Keratinocyte (primary cell): ENCODE results near the gene MEA1. TPM values are rescaled to one million over a fixed set of nuclear protein-coding genes. Genes with fewer than 3 reads are reported as not detected.

Experiments
- DNase-seq: peaks from one replicate; pipeline ENCODE4 v3.0.0-alpha.2; 2011; ENCODE audit warnings: low read depth, missing footprints, low spot score
- FAIRE-seq: peaks from 2 replicates; lab custom pipeline; 2011; peaks lifted over from hg19 to GRCh38; lab: Jason Lieb, UNC
- H2AFZ ChIP-seq: 2 replicates; pipeline ENCODE4 v1.6.0; 2012; ENCODE audit warnings: low read length, control low read depth, inconsistent platforms; ENCODE audit not compliant: control insufficient read depth
- H3K27ac ChIP-seq: 2 replicates; pipeline ENCODE4 v1.5.1; 2011; ENCODE audit warnings: low read length; ENCODE audit not compliant: control insufficient read depth, insufficient read depth
- H3K27me3 ChIP-seq: 3 replicates; pipeline ENCODE4 v1.6.0; 2011; ENCODE audit warnings: low read length; ENCODE audit not compliant: control insufficient read depth, insufficient read depth; ENCODE audit errors: extremely low read depth
- H3K36me3 ChIP-seq, 2 experiments: 2 replicates in 1 of 2; 3 replicates in 1 of 2; pipeline ENCODE4 v1.5.1; 2011; ENCODE audit warnings: low read length in 2 of 2, mild to moderate bottlenecking in 1 of 2; ENCODE audit not compliant: control insufficient read depth in 2 of 2, insufficient read depth in 2 of 2; ENCODE audit errors: extremely low read depth in 1 of 2
- H3K4me1 ChIP-seq: 3 replicates; pipeline ENCODE4 v1.5.1; 2011; ENCODE audit warnings: low read length; ENCODE audit not compliant: control insufficient read depth, insufficient read depth; ENCODE audit errors: extremely low read depth
- H3K4me2 ChIP-seq: 3 replicates; pipeline ENCODE4 v1.6.0; 2011; ENCODE audit warnings: low read depth, low read length; ENCODE audit not compliant: control insufficient read depth, insufficient read depth; ENCODE audit errors: extremely low read depth
- H3K4me3 ChIP-seq, 3 experiments: fragments of 200-600 bp in 1 of 3; sonication (generic) in 1 of 3; 2 replicates in 2 of 3; 3 replicates in 1 of 3; pipeline ENCODE4 v1.5.1; 2011 to 2016; ENCODE audit warnings: low read length in 3 of 3, mild to moderate bottlenecking in 3 of 3, control low read depth in 2 of 3, inconsistent platforms in 1 of 3, low read depth in 1 of 3, mixed read lengths in 1 of 3, mixed run types in 1 of 3, moderate library complexity in 1 of 3; ENCODE audit not compliant: control insufficient read depth in 2 of 3, insufficient read depth in 2 of 3; ENCODE audit errors: extremely low read depth in 1 of 3
- H3K79me2 ChIP-seq: 2 replicates; pipeline ENCODE4 v1.6.0; 2012; ENCODE audit warnings: low read length; ENCODE audit not compliant: control insufficient read depth, insufficient read depth
- H3K9ac ChIP-seq: 3 replicates; pipeline ENCODE4 v1.6.0; 2011; ENCODE audit warnings: low read length; ENCODE audit not compliant: control insufficient read depth, insufficient read depth; ENCODE audit errors: extremely low read depth
- H3K9me1 ChIP-seq: 3 replicates; pipeline ENCODE4 v1.6.0; 2011; ENCODE audit warnings: low read length; ENCODE audit not compliant: control insufficient read depth, insufficient read depth; ENCODE audit errors: extremely low read depth
- H3K9me3 ChIP-seq: 2 replicates; pipeline ENCODE4 v1.5.1; 2012; ENCODE audit warnings: low read depth, low read length; ENCODE audit not compliant: control insufficient read depth
- H4K20me1 ChIP-seq: 3 replicates; pipeline ENCODE4 v1.6.0; 2011; ENCODE audit warnings: low read length; ENCODE audit not compliant: control insufficient read depth, insufficient read depth; ENCODE audit errors: extremely low read depth
- CTCF ChIP-seq, 3 experiments: IDR thresholded peaks in 1 of 3; conservative IDR thresholded peaks in 1 of 3; optimal IDR thresholded peaks in 1 of 3; 2 replicates in 2 of 3; 3 replicates in 1 of 3; pipeline versions ENCODE3 to v1.5.1; 2011; ENCODE audit warnings: low read length in 3 of 3, mild to moderate bottlenecking in 3 of 3, moderate library complexity in 2 of 3, control low read depth in 1 of 3, inconsistent platforms in 1 of 3; ENCODE audit not compliant: insufficient read depth in 2 of 3; ENCODE audit errors: extremely low read depth in 1 of 3
- EZH2 ChIP-seq: IDR thresholded peaks from one replicate; pipeline ENCODE4 v1.6.1; 2012; ENCODE audit warnings: inconsistent platforms, mild to moderate bottlenecking, low read length, moderate library complexity
- dilution Hi-C: fragments of 300-500 bp; cut with MboI; formaldehyde crosslinking; loops from one replicate; pipeline ENCODE4 v1.7.0; 2020; ENCODE audit warnings: low sequenced_read_pairs; ENCODE audit not compliant: extremely low pct_ligation_motif_present
- polyA plus RNA-seq, 5 experiments: library from polyadenylated mRNA; depleted of rRNA in 3 of 5; stranded (reverse) in 3 of 5; stranded (forward) in 1 of 5; unstranded in 1 of 5; fragments of >200 nt; gene quantifications; 1 replicate in 1 of 5; 2 replicates in 3 of 5; 3 replicates in 1 of 5; pipeline versions ENCODE4 v1.2.1 to v1.2.3, GENCODE V29; 2011 to 2012; ENCODE audit warnings: missing spikeins in 2 of 5, low read depth in 1 of 5, low replicate concordance in 1 of 5

The MEA1 gene
- polyA plus RNA-seq, 1 donor (not counting 4 experiments of a cell fraction or from before 2014, with no cell fraction given): 76.1 TPM

GRCh38 chr6:42978839-42979522 lies 34.8 kb downstream of the MEA1 start, which contains the start of gene PEX6:
Gene PEX6 (minus strand): TSS chr6:42979181. CDS start chr6:42979150, 31 bp downstream.
- DNase-seq (peak; percentile 42), FAIRE-seq (peak; percentile 75)
- no peak for TF ChIP-seq EZH2
- peak in 1 of 3 experiments; percentile 1 for TF ChIP-seq CTCF (optimal IDR thresholded peaks at IDR 0.05 in 1 of 3, IDR thresholded peaks at IDR 0.05 in 1 of 3, conservative IDR thresholded peaks at IDR 0.05 in 1 of 3; ENCODE audit: extremely low read depth in 1 of 3, insufficient read depth in 2 of 3, low read length in 3 of 3)
- H4K20me1 ChIP-seq: no peaks in the 10 kb centered on the region
- no peaks in the 10 kb centered on the region for H3K27me3 ChIP-seq
- peak within 1 kb of the TSS; percentile 99 for H3K4me2 ChIP-seq
- peak within 1 kb of the TSS; percentile 81 for H3K27ac ChIP-seq
- H3K9me1 ChIP-seq: no peaks in the 10 kb centered on the region
- no peaks in the 10 kb centered on the region for H3K9me3 ChIP-seq
- H3K79me2 ChIP-seq: peaks cover 20% of the 10 kb centered on the region
- H3K9ac ChIP-seq: peak within 1 kb of the TSS; percentile 87
- H3K4me3 ChIP-seq: peak within 1 kb of the TSS; percentile 69 to 93 (median 93)
- peaks cover 32% of the 10 kb centered on the region for H3K4me1 ChIP-seq
- dilution Hi-C loops: no loop called here
- peaks cover 0 to 2% of the 10 kb centered on the region in 2 experiments for H3K36me3 ChIP-seq
- peak within 1 kb of the TSS; percentile 97 for H2AFZ ChIP-seq

DNA sequence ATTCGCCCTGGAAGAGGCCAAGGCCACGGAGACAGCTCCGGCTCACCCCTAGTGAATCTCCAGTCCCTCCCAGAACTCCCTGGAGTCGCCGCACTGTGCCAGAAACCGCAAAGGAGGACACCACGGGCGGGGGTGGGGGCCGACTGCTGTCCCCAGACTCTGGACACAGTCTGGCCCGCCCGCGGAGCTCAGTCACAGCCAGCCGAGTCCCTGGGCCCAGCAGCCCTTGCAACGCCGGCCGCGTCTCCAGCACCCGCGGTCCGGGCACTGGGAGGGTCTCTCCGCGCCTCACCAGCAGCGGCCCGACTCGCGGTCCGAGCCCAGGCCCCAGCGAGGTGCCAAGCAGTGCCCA lies 35.3 kb downstream of the MEA1 start:
- H3K9me1 ChIP-seq: peaks cover 3% of the 10 kb centered on the region
- H3K27me3 ChIP-seq: no peaks in the 10 kb centered on the region
- peaks cover 28% of the 10 kb centered on the region for H3K4me1 ChIP-seq
- DNase-seq (no peak), FAIRE-seq (no peak)
- peak overlapping the region; percentile 9 for H2AFZ ChIP-seq
- no peaks in the 10 kb centered on the region for H3K9me3 ChIP-seq
- H4K20me1 ChIP-seq: no peaks in the 10 kb centered on the region
- peaks cover 20% of the 10 kb centered on the region for H3K79me2 ChIP-seq
- peak overlapping the region; percentile 87 for H3K9ac ChIP-seq
- H3K4me3 ChIP-seq: peak overlapping the region; percentile 69 to 93 (median 93)
- H3K4me2 ChIP-seq: peak overlapping the region; percentile 99
- H3K36me3 ChIP-seq: peaks cover 2 to 6% of the 10 kb centered on the region in 2 experiments
- H3K27ac ChIP-seq: peak overlapping the region; percentile 81
- dilution Hi-C loops: no loop called here
- no peak for TF ChIP-seq CTCF (optimal IDR thresholded peaks at IDR 0.05 in 1 of 3, IDR thresholded peaks at IDR 0.05 in 1 of 3, conservative IDR thresholded peaks at IDR 0.05 in 1 of 3; ENCODE audit: extremely low read depth in 1 of 3, insufficient read depth in 2 of 3, low read length in 3 of 3)
- no peak for TF ChIP-seq EZH2
